Measurements from ENCODE around the gene STEAP3.

- TF ChIP-seq CTCF (IDR thresholded peaks at IDR 0.05; ENCODE audit: low read length) (no peak), EZH2 (optimal IDR thresholded peaks at IDR 0.05; ENCODE audit: low read depth, low read length) (no peak)
These were observed 37.2 kb downstream of the STEAP3 start for GRCh38 chr2:119260646-119261492.
